K562 treated with DMSO at 1 percent for 24 hours (cell line): ENCODE results near the gene MCRIP1. TPM values are rescaled to one million over a fixed set of nuclear protein-coding genes. Genes with fewer than 3 reads are reported as not detected.

Experiments used
- total RNA-seq: library from RNA; unstranded; fragments of 300-600 nt; gene quantifications from 2 replicates; pipeline ENCODE4 v1.2.3, GENCODE V29; 2022; ENCODE audit warnings: low read depth; ENCODE audit not compliant: insufficient read depth

MCRIP1 gene, protein sequence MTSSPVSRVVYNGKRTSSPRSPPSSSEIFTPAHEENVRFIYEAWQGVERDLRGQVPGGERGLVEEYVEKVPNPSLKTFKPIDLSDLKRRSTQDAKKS
- total RNA-seq = 252 and 259 TPM in 2 replicates

DNA sequence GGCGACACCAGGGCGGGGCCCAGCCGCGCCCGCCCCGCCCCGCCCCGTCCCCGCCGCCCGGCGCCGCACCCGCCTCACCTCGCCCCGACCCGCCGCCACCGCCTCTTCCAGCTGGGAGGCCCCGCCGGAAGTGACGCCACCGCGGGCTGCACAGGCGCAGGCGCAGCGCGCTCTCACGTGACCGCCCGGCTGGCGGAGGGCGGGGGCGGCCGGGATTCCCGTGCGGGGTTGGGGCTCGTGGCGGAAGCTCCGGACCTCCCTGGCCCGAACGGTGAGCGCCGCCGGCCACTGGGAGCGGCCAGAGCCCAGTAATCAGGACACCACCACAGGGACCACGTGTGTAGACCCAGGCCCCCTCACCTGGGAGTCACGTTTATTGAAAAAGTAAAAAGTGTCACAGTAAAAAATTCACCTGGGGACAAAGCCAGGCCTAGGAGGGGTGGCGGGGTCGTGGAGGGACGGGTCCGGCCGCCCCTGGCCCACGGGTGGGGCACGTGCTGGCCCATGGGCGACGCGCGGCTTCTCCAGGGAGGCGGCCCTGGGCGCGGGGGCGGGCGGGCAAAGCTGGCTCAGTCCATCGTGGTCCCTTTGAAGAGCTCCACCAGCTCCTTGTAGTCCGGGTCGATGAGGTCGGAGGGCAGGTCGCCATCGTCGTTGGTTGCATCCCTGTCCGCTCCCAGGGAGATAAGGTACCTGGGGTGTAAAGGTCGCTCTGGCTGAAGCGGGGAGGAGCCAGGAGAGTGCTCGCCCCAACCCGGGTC is at the start of gene MCRIP1:
MCRIP1 (minus strand) TSS at position 132 of the 761 bp plus-strand sequence. CDS start 8,785 bp downstream, outside the sequence.

DNA sequence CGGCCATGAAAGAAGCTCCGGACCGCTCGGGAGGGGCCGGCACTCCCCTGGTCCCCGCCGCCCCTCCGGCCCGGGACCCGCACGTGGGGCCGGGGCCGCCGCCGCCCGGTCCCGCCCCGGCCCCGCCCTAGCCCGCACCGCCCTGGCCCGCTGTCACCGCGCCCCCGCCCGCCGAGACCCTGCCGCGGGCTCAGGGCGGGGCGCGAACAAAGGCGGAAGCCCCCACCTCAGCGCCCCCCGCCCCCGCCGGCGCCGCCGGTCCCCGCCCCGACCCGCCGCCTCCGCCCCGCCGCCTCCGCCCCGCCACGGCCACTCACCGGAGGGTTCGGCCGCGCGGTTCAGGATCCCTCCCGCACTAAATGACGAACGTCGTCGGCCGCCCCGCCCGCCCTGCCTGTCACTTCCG is 37.9 kb upstream of the MCRIP1 start, which contains the start of gene ARHGDIA:
ARHGDIA (minus strand) TSS at position 357 of the 406 bp plus-strand sequence. CDS start 1,407 bp downstream, outside the sequence.

DNA sequence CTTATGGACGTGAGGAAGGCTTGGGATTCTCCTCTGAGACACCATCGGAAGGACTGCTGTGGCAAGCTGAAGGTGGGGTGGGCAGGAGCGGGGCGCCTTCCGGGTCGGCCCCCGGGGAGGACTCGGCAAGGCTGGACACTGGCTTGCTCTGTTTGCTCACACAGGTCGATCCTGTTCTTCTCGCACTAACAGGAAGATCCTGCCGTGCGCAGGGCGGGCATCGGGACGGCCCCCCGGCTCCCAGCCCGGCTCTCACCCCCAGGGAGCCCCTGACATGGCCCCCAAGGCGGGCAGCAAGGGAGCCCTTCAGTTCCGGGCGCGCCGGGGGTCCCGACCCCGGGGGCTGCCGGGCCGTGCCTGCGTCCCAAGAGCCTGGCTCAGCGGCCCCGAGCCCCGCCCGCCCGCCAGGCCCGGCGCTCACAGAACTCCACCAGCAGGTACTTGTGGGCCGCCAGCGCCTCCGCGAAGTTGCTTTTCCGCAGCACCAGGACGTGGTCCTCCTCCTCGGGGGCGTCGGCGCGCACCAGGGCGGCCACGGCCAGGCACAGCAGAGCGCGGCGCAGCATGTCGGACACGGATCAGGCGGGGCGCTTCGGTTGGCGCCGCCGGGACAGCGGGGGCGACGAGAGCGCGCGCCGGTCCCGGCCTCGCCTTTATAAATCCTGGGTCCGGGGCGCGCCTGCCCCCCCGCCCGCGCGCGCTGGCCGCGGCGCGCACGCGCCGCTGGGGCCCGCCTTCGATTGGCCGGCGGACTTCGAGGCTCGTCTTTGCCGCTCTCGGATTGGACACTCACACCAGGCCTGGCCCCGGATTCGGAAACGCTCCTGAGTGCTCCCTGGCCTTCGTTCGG is 27.0 kb upstream of the MCRIP1 start, which contains the start of gene P4HB:
P4HB (minus strand) TSS at position 630 of the 850 bp plus-strand sequence; CDS start at position 566, 64 bp downstream.

DNA sequence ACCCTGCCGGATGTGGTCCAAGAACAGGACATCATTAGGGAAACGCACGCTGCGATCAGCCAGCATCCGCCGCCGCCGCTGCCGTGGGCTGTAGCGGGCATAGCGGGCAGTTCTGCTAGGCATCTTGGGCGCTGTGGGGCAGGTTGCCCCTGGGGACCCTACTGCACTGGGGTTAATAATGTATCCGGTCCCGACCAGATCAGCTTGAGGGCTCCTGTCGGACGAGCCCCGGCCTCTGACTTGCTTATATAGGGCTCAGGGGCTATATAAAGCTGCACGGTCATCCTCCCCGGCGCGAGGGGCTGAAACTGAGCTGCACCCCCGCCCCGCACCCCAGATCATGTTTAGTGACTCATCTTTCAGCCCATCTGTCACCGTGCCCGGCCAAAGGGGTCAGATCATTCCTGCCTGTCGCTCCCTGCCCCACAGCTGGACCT is 1.8 kb upstream of the MCRIP1 start, which contains the start of gene PPP1R27:
PPP1R27 (minus strand) TSS at position 220 of the 437 bp plus-strand sequence; CDS start at position 123, 97 bp downstream.

DNA sequence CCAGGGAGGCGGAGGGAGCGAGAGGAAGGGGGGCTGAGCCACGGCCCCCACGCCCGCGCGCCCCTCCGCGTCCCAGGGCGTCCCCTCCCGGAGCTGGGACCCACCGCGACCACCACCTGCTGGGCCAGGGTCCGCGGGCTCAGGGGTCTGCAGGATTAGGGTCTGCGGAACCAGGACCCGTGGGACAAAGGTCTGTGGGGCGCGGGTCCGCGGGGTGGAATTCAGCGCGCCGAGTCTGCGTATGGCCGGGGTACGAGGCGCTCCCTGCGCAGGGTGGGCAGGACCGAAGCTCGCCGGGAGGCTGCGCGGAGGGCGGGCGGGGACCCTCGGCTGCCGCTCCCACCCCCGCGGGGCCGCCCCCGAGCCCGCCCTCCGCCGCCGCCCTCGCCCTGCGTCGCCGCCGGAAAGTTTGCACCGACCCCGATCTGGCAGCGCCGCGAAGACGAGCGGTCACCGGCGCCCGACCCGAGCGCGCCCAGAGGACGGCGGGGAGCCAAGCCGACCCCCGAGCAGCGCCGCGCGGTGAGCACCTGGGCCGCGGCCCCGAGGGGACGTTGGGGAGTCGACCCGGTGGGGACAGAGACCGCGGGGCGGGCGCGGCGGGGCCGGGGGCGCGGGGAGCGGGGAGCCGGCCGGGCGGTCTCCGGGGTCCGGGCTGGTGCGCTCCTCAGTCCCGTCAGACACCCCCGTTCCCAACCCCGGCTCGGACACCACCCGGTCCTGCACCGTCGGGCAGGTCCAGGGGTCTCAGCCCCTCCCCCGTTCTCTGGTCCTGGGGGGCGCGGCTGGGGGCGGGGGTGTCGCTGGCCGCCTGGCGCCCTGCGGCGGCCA is 29.1 kb downstream of the MCRIP1 start, which contains the start of gene GCGR:
GCGR (plus strand) TSS at position 423 of the 831 bp plus-strand sequence. CDS start 4,869 bp downstream, outside the sequence.

Other genes starting within 250 kb of the MCRIP1 start
- gene NPLOC4, start 196.2 kb downstream of the MCRIP1 start, total RNA-seq = 121 and 124 TPM in 2 replicates
- 0.95 and 1.4 TPM in 2 replicates for gene TSPAN10, start 196.1 kb downstream of the MCRIP1 start, total RNA-seq
- not detected in 2 replicates for gene PDE6G, start 176.7 kb downstream of the MCRIP1 start, total RNA-seq
- gene OXLD1, start 166.7 kb downstream of the MCRIP1 start, total RNA-seq = 131 and 152 TPM in 2 replicates
- 38.7 and 44.1 TPM in 2 replicates for gene CCDC137, start 166.6 kb downstream of the MCRIP1 start, total RNA-seq
- gene ARL16, start 149.5 kb downstream of the MCRIP1 start, total RNA-seq = 23.5 and 24.0 TPM in 2 replicates
- gene HGS, start 149.3 kb downstream of the MCRIP1 start, total RNA-seq = 113 and 135 TPM in 2 replicates
- gene MRPL12, start 129.9 kb downstream of the MCRIP1 start, total RNA-seq = 103 and 127 TPM in 2 replicates
- gene SLC25A10, start 121.0 kb downstream of the MCRIP1 start, total RNA-seq = 86.5 and 86.6 TPM in 2 replicates
- not detected in 2 replicates for gene GCGR, start 29.1 kb downstream of the MCRIP1 start, total RNA-seq
- 1.0 TPM in 1 of 2 replicates, not detected in the other for gene PPP1R27, start 1.8 kb upstream of the MCRIP1 start, total RNA-seq
- 656 and 712 TPM in 2 replicates for gene P4HB, start 27.2 kb upstream of the MCRIP1 start, total RNA-seq
- 324 and 357 TPM in 2 replicates for gene ARHGDIA, start 38.0 kb upstream of the MCRIP1 start, total RNA-seq
- 140 and 157 TPM in 2 replicates for gene ALYREF, start 58.3 kb upstream of the MCRIP1 start, total RNA-seq
- 618 and 662 TPM in 2 replicates for gene ANAPC11, start 58.4 kb upstream of the MCRIP1 start, total RNA-seq
- gene NPB, start 68.9 kb upstream of the MCRIP1 start, total RNA-seq = 3.9 and 5.7 TPM in 2 replicates
- gene PCYT2, start 78.1 kb upstream of the MCRIP1 start, total RNA-seq = 51.5 and 62.4 TPM in 2 replicates
- gene SIRT7, start 84.9 kb upstream of the MCRIP1 start, total RNA-seq = 49.3 and 56.8 TPM in 2 replicates
- gene MAFG, start 94.4 kb upstream of the MCRIP1 start, total RNA-seq = 57.8 and 60.4 TPM in 2 replicates
- gene PYCR1, start 104.0 kb upstream of the MCRIP1 start, total RNA-seq = 194 and 235 TPM in 2 replicates
- not detected in 2 replicates for gene MYADML2, start 113.9 kb upstream of the MCRIP1 start, total RNA-seq
- gene NOTUM, start 127.9 kb upstream of the MCRIP1 start, total RNA-seq = 6.4 and 9.9 TPM in 2 replicates
- gene ASPSCR1, start 144.3 kb upstream of the MCRIP1 start, total RNA-seq = 43.2 and 43.6 TPM in 2 replicates
- 146 and 169 TPM in 2 replicates for gene CENPX, start 189.6 kb upstream of the MCRIP1 start, total RNA-seq
- 14.3 and 16.2 TPM in 2 replicates for gene LRRC45, start 190.0 kb upstream of the MCRIP1 start, total RNA-seq
- 64.4 and 76.8 TPM in 2 replicates for gene RAC3, start 198.4 kb upstream of the MCRIP1 start, total RNA-seq
- 391 and 415 TPM in 2 replicates for gene DCXR, start 204.4 kb upstream of the MCRIP1 start, total RNA-seq
- gene RFNG, start 218.5 kb upstream of the MCRIP1 start, total RNA-seq = 33.5 and 41.3 TPM in 2 replicates
- 156 and 180 TPM in 2 replicates for gene GPS1, start 218.6 kb upstream of the MCRIP1 start, total RNA-seq
- gene DUS1L, start 232.5 kb upstream of the MCRIP1 start, total RNA-seq = 220 and 240 TPM in 2 replicates